Uterus (tissue), 4 donors: ENCODE measurements around the gene HOXA3. TPM values are rescaled to one million over a fixed set of nuclear protein-coding genes. Genes with fewer than 3 reads are reported as not detected.

Source experiments
- DNase-seq, 2 donors: peaks; one replicate each; pipeline ENCODE4 v3.0.0-alpha.2; 2019 to 2020
- H3K27ac ChIP-seq, 2 donors: fragments of 200-600 bp; sonication (generic); 1 replicate in 1 of 2; 2 replicates in 1 of 2; pipeline ENCODE4 v1.5.1; 2016 to 2018
- H3K27me3 ChIP-seq, 2 donors: fragments of 200-600 bp; sonication (generic); one replicate each; pipeline ENCODE4 v1.5.1; 2018 to 2019; ENCODE audit warnings: control low read depth in 1 of 2
- H3K36me3 ChIP-seq, 2 donors: fragments of 200-600 bp; sonication (generic); one replicate each; pipeline ENCODE4 v1.5.1; 2019; ENCODE audit warnings: control low read depth in 1 of 2
- H3K4me1 ChIP-seq, 2 donors: fragments of 200-600 bp; sonication (generic); one replicate each; pipeline ENCODE4 v1.5.1; 2018 to 2019; ENCODE audit warnings: control low read depth in 1 of 2
- H3K4me3 ChIP-seq, 2 donors: fragments of 200-600 bp; sonication (generic); 1 replicate in 1 of 2; 2 replicates in 1 of 2; pipeline ENCODE4 v1.5.1; 2018 to 2019; ENCODE audit warnings: mild to moderate bottlenecking in 1 of 2
- H3K9me3 ChIP-seq, 2 donors: fragments of 200-600 bp; sonication (generic); one replicate each; pipeline ENCODE4 v1.5.1; 2019; ENCODE audit warnings: control low read depth in 1 of 2
- CTCF ChIP-seq, 4 experiments: fragments of 200-600 bp in 2 of 4; fragments of 450-650 bp in 2 of 4; sonication (generic) in 2 of 4; IDR thresholded peaks; one replicate each; pipeline ENCODE4 v1.5.1; 2016 to 2019; ENCODE audit warnings: antibody characterized with exemption in 4 of 4, mild to moderate bottlenecking in 2 of 4, moderate library complexity in 1 of 4
- POLR2A ChIP-seq, 2 donors: fragments of 450-650 bp; IDR thresholded peaks; one replicate each; pipeline ENCODE4 v1.6.1; 2016; ENCODE audit warnings: antibody characterized with exemption in 2 of 2, mild to moderate bottlenecking in 1 of 2, moderate library complexity in 1 of 2
- intact Hi-C: fragments of 100-400 bp; cut with DNase I; formaldehyde crosslinking; loops from one replicate; pipeline ENCODE4 v1.15.1; 2023; ENCODE audit warnings: low total_unique reads
- total RNA-seq, 4 donors: library from RNA; depleted of rRNA in 3 of 4; stranded (reverse); fragments of >200 nt in 3 of 4; gene quantifications; one replicate each; pipeline versions ENCODE4 v1.1.0 to v1.2.4, GENCODE V29; 2014 to 2023
- donor health status: DM: yes; HTN: yes; CAD: no.

The HOXA3 gene
- total RNA-seq, 4 donors from 2014 or later, result 1.0 to 34.5 (median 19.0) TPM

GRCh38 chr7:27073076-27073475 lies 79.3 kb downstream of the HOXA3 start:
- Histone ChIP-seq H3K36me3 (no peaks in the 10 kb centered on the region), H3K27me3 (no peaks in the 10 kb centered on the region), H3K4me3 (no peak overlapping the region), H3K9me3 (no peaks in the 10 kb centered on the region), H3K4me1 (no peaks in the 10 kb centered on the region), H3K27ac (no peak overlapping the region)
- TF ChIP-seq CTCF (IDR thresholded peaks at IDR 0.05), result no peak
- TF ChIP-seq POLR2A (IDR thresholded peaks at IDR 0.05), result no peak
- DNase-seq, result no peak
- intact Hi-C loops, result no loop called here

- no peak for TF ChIP-seq POLR2A (IDR thresholded peaks at IDR 0.05)
- TF ChIP-seq CTCF (IDR thresholded peaks at IDR 0.05), result no peak
- Histone ChIP-seq H3K9me3 (no peaks in the 10 kb centered on the region), H3K4me3 (no peak overlapping the region), H3K27ac (no peak overlapping the region), H3K4me1 (no peaks in the 10 kb centered on the region), H3K36me3 (no peaks in the 10 kb centered on the region), H3K27me3 (no peaks in the 10 kb centered on the region)
- intact Hi-C loops, result no loop called here
- no peak for DNase-seq
Observed at GRCh38 chr7:27071622-27072390, 80.6 kb downstream of the HOXA3 start.

- DNase-seq, result no peak
- H3K9me3 ChIP-seq, result no peaks in the 10 kb centered on the region
- TF ChIP-seq CTCF (IDR thresholded peaks at IDR 0.05), result no peak
- TF ChIP-seq POLR2A (IDR thresholded peaks at IDR 0.05), result no peak
- H3K36me3 ChIP-seq, result no peaks in the 10 kb centered on the region
- H3K4me3 ChIP-seq, result no peak overlapping the region
- H3K4me1 ChIP-seq, result no peaks in the 10 kb centered on the region
- no peaks in the 10 kb centered on the region for H3K27me3 ChIP-seq
- H3K27ac ChIP-seq, result no peak overlapping the region
- intact Hi-C loops, result no loop called here
Observed at GRCh38 chr7:27068259-27068658, 84.1 kb downstream of the HOXA3 start.

- no peaks in the 10 kb centered on the region for H3K4me1 ChIP-seq
- no peak overlapping the region for H3K27ac ChIP-seq
- no peaks in the 10 kb centered on the region for H3K9me3 ChIP-seq
- no peak for TF ChIP-seq CTCF (IDR thresholded peaks at IDR 0.05)
- no peak for TF ChIP-seq POLR2A (IDR thresholded peaks at IDR 0.05)
- H3K4me3 ChIP-seq, result no peak overlapping the region
- DNase-seq, result no peak
- no peaks in the 10 kb centered on the region for H3K36me3 ChIP-seq
- no peaks in the 10 kb centered on the region for H3K27me3 ChIP-seq
- intact Hi-C loops, result no loop called here
Observed at GRCh38 chr7:27066148-27066547, 86.2 kb downstream of the HOXA3 start.

GRCh38 chr7:27065709-27066108 lies 86.7 kb downstream of the HOXA3 start:
- Histone ChIP-seq H3K4me1 (no peaks in the 10 kb centered on the region), H3K27me3 (no peaks in the 10 kb centered on the region), H3K4me3 (no peak overlapping the region), H3K27ac (no peak overlapping the region), H3K9me3 (no peaks in the 10 kb centered on the region), H3K36me3 (no peaks in the 10 kb centered on the region)
- DNase-seq, result no peak
- intact Hi-C loops, result no loop called here
- TF ChIP-seq POLR2A (IDR thresholded peaks at IDR 0.05), result no peak
- no peak for TF ChIP-seq CTCF (IDR thresholded peaks at IDR 0.05)
